Gastroesophageal sphincter (tissue), 4 donors: ENCODE data around the gene ISM1. TPM values are rescaled to one million over a fixed set of nuclear protein-coding genes. Genes with fewer than 3 reads are reported as not detected.

ENCODE experiments used
- ATAC-seq: fragments of 150-250 bp; one replicate; pipeline ENCODE4 v1.9.1; 2016; ENCODE audit warnings: mild to moderate bottlenecking, moderate library complexity
- H3K27ac ChIP-seq, 4 donors: fragments of 200-600 bp; sonication (generic) in 3 of 4; 1 replicate in 3 of 4; 2 replicates in 1 of 4; pipeline ENCODE4 v1.5.1; 2016 to 2019
- H3K27me3 ChIP-seq: fragments of 200-600 bp; sonication (generic); one replicate; pipeline ENCODE4 v1.5.1; 2019
- H3K36me3 ChIP-seq, 2 donors: fragments of 200-600 bp; sonication (generic); one replicate each; pipeline ENCODE4 v1.5.1; 2019; ENCODE audit warnings: control low read depth in 1 of 2
- H3K4me1 ChIP-seq, 3 donors: fragments of 200-600 bp; sonication (generic); 1 replicate in 2 of 3; 2 replicates in 1 of 3; pipeline ENCODE4 v1.5.1; 2016 to 2019; ENCODE audit warnings: control low read depth in 2 of 3
- H3K4me3 ChIP-seq, 2 donors: fragments of 200-600 bp; sonication (generic); one replicate each; pipeline ENCODE4 v1.5.1; 2019; ENCODE audit warnings: mild to moderate bottlenecking in 1 of 2, moderate library complexity in 1 of 2
- H3K9me3 ChIP-seq, 3 donors: fragments of 200-600 bp; sonication (generic); one replicate each; pipeline ENCODE4 v1.5.1; 2017 to 2019; ENCODE audit warnings: control low read depth in 2 of 3
- EP300 ChIP-seq: sonication (generic); formaldehyde crosslinking; IDR thresholded peaks from one replicate; pipeline ENCODE4 v1.6.1; 2017; ENCODE audit warnings: antibody characterized with exemption, mild to moderate bottlenecking
- POLR2A ChIP-seq, 2 donors: fragments of 450-650 bp; IDR thresholded peaks; one replicate each; pipeline ENCODE4 v1.6.1; 2017; ENCODE audit warnings: antibody characterized with exemption in 2 of 2, mild to moderate bottlenecking in 2 of 2, moderate library complexity in 1 of 2
- POLR2AphosphoS5 ChIP-seq: sonication (generic); formaldehyde crosslinking; IDR thresholded peaks from one replicate; pipeline ENCODE4 v1.6.1; 2017; ENCODE audit warnings: antibody characterized with exemption
- WGBS, 2 donors: methylation state at CpG; one replicate each; pipeline ENCODE4 v1.1.5; 2018; ENCODE audit warnings: low coverage in 1 of 2; 5-methylcytosine and 5-hydroxymethylcytosine counted together
- total RNA-seq, 4 donors: library from RNA; depleted of rRNA; stranded (reverse); fragments of >200 nt; gene quantifications; one replicate each; pipeline ENCODE4 v1.1.0, GENCODE V29; 2016
- TF ChIP-seq, protein P1 (sequence below), 4 experiments: fragments of 200-600 bp in 2 of 4; fragments of 450-650 bp in 2 of 4; sonication (generic) in 1 of 4; IDR thresholded peaks; one replicate each; pipeline ENCODE4 v1.5.1; 2017 to 2019; ENCODE audit warnings: antibody characterized with exemption in 4 of 4, mild to moderate bottlenecking in 2 of 4, moderate library complexity in 2 of 4

The ISM1 gene
- total RNA-seq, 4 donors from 2014 or later = 3.6 to 8.1 (median 6.4) TPM

DNA sequence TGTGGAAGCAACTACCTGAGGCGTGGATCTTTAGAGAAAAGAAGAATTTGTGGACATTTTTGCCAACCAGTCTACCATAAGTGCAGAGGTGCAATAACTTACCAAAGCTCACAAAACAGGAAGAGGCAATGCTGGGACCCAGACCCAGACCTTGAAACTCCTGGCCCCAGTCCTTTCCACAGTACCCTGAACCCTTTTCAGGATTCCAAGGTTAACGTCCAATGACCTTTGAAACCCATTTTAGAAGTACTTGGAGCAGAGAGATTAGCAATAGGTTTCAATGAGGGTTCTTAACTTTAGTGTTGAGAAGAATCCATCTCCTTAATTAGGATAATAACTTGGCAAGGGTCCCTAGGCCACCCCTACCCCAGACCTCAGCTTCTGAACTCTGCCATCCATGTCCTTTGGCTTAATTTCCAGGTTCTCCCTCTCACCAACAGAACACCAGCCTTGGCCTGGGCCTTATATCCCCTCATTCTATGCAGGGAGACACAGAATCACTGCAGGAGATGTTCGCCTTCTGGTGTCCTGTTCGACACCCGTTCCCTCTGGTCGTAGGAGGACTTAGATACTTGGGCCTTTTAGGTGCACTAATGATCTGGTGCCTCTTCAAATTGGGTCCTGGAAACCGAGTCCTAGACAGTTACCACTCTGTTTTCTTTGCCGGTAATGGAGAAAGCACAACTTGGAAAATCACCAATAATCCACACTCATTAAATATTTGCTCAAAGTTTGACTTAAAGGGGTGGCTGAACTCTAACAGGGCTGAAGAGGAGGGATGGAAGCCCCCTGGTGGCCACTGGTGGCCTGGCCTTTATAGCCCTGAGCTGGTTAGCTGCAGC, 40.6 kb downstream of the ISM1 start:
- ATAC-seq = no peak
- Histone ChIP-seq H3K27ac (no peak overlapping the region), H3K4me1 (no peaks in the 10 kb centered on the region), H3K36me3 (no peaks in the 10 kb centered on the region), H3K27me3 (no peaks in the 10 kb centered on the region), H3K4me3 (no peak overlapping the region), H3K9me3 (no peaks in the 10 kb centered on the region)
- TF ChIP-seq, protein P1, sequence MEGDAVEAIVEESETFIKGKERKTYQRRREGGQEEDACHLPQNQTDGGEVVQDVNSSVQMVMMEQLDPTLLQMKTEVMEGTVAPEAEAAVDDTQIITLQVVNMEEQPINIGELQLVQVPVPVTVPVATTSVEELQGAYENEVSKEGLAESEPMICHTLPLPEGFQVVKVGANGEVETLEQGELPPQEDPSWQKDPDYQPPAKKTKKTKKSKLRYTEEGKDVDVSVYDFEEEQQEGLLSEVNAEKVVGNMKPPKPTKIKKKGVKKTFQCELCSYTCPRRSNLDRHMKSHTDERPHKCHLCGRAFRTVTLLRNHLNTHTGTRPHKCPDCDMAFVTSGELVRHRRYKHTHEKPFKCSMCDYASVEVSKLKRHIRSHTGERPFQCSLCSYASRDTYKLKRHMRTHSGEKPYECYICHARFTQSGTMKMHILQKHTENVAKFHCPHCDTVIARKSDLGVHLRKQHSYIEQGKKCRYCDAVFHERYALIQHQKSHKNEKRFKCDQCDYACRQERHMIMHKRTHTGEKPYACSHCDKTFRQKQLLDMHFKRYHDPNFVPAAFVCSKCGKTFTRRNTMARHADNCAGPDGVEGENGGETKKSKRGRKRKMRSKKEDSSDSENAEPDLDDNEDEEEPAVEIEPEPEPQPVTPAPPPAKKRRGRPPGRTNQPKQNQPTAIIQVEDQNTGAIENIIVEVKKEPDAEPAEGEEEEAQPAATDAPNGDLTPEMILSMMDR (IDR thresholded peaks at IDR 0.05) = peak in 3 of 4 experiments; percentile 47 to 58 (median 51)
- TF ChIP-seq EP300 = no peak
- 90 to 100% methylated on average over 1 to 6 of the region's 8 CpGs for WGBS, 2 donors

GRCh38 chr20:13262302-13262650, 41.2 kb downstream of the ISM1 start:
- no peak overlapping the region for H3K4me3 ChIP-seq
- H3K9me3 ChIP-seq = no peaks in the 10 kb centered on the region
- WGBS, 2 donors = 57 to 63% methylated on average over 2 of the region's 2 CpGs

GRCh38 chr20:13262671-13263360, 41.7 kb downstream of the ISM1 start:
- ATAC-seq = no peak
- Histone ChIP-seq H3K4me3 (no peak overlapping the region), H3K27ac (no peak overlapping the region), H3K4me1 (no peaks in the 10 kb centered on the region), H3K36me3 (no peaks in the 10 kb centered on the region), H3K27me3 (no peaks in the 10 kb centered on the region), H3K9me3 (no peaks in the 10 kb centered on the region)
- 68 to 70% methylated on average over 7 to 8 of the region's 9 CpGs for WGBS, 2 donors
- TF ChIP-seq, protein P1 (IDR thresholded peaks at IDR 0.05) = no peak
- TF ChIP-seq POLR2A (IDR thresholded peaks at IDR 0.05) (no peak), POLR2AphosphoS5 (no peak), EP300 (no peak)

More at GRCh38 chr20:13262302-13262650, 41.2 kb downstream of the ISM1 start:
- TF ChIP-seq, protein P1 (IDR thresholded peaks at IDR 0.05) = no peak
- TF ChIP-seq POLR2A (IDR thresholded peaks at IDR 0.05) (no peak), POLR2AphosphoS5 (no peak), EP300 (no peak)
- ATAC-seq = no peak
- Histone ChIP-seq H3K36me3 (no peaks in the 10 kb centered on the region), H3K27ac (no peak overlapping the region), H3K4me1 (no peaks in the 10 kb centered on the region), H3K27me3 (no peaks in the 10 kb centered on the region)

DNA sequence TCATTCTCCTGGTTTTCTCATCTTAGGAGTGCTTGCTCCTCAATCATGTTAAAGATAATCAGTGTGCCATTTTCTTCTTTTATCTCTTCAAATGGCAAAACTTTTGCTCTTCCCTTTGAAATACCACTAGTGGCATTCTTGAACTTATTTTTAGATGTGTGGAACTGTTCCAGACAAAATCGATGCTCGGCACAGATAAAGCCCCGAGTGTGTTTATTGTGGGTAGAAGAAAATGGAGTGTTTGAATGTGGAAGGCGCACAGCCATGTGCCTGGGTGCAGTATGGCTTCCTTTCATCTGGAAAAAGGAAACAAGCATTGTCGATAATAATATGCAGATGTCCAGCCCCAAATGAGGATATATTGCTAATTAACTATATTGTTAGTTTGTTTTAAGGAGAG, 42.4 kb downstream of the ISM1 start:
- Histone ChIP-seq H3K9me3 (no peaks in the 10 kb centered on the region), H3K36me3 (no peaks in the 10 kb centered on the region), H3K27me3 (no peaks in the 10 kb centered on the region), H3K27ac (no peak overlapping the region), H3K4me3 (no peak overlapping the region), H3K4me1 (no peaks in the 10 kb centered on the region)
- WGBS, 2 donors = 66 to 74% methylated on average over 2 to 3 of the region's 5 CpGs
- TF ChIP-seq EP300 = no peak
- no peak for TF ChIP-seq POLR2A (IDR thresholded peaks at IDR 0.05)
- no peak for TF ChIP-seq POLR2AphosphoS5
- TF ChIP-seq, protein P1 (IDR thresholded peaks at IDR 0.05) = no peak
- ATAC-seq = no peak
